SHP77 (cell line): ENCODE measurements around the gene CDR2L.
"Not testable (repeated sequence)": the region's sequence is repeated elsewhere in the genome, so short reads cannot be mapped to it uniquely, and the experiment has no call there.

ENCODE experiments used
- DNase-seq, 2 experiments: peaks; one replicate each; lab custom pipeline; 2025; lab: John Stamatoyannopoulos, UW

The CDR2L gene

DNA sequence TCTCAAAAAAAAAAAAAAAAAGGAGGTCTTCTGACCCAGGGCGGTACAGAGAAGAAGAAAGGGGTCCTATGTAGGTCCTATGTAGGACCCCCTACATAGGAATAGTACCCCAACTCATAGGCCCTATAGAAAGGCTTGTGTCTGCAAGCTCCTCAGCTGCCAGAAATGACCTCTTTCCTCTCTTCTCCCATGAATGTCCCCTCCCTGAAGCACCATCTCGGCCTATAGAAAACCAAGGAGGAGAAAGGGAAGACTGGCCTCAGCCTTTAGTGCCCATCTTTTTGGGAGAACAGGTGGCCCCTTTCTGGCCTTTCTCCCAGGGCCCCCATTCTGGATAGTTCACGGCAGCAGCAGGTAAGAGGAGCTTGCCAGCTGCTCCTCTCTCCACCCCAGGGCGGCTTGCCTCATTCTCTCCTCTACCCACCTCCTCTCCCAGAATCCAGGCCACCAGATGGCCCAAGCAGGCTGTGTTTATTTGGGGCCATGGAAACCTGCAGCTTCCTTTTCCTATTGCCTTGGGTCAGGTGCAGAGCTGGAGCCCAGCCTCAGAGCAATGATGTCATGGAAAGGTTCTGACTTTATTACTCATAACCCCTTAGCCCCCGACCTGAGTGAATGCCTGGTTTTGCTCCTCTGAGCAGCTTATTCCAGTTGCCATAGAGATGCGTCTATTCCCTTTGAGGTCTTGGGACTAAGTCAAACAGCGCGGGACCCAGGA, 23.4 kb downstream of the CDR2L start:
- DNase-seq, result peak; percentile 98 to 99

DNA sequence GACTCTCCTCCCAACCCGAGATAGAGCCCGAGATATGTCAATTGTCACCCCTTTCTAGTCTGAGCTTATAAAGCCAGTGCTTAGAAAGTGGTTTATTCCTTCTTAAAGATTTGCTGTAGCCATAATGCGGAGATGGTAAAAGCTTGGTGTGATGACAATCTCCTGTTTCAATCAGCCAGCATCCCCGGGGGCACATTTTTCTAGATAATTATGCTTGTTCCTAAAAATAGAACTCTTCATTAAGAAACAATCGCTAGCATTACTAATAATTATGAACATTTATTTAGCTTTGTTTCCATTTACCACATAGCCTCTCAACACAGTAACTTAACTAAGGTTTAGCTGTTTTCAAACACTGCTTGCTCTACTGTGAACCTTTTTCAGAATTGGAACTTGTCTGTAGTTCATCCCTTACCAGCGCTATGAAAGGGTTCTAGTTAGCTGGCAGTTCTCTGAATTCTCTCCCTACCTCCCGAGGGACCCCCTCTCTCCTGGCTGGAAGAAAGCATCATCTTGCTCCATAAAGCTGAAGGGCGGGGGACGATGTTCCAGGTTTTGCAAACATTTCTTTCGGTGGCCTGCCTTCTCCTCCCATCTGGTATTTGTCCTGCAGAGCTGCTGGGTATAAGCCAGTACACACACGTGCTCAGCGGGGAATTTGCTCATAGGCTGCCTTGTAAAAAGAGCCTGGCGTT, 24.1 kb downstream of the CDR2L start:
- peak; percentile 55 to 81 for DNase-seq

GRCh38 chr17:75012096-75012345, 24.6 kb downstream of the CDR2L start:
- DNase-seq, result no peak

DNA sequence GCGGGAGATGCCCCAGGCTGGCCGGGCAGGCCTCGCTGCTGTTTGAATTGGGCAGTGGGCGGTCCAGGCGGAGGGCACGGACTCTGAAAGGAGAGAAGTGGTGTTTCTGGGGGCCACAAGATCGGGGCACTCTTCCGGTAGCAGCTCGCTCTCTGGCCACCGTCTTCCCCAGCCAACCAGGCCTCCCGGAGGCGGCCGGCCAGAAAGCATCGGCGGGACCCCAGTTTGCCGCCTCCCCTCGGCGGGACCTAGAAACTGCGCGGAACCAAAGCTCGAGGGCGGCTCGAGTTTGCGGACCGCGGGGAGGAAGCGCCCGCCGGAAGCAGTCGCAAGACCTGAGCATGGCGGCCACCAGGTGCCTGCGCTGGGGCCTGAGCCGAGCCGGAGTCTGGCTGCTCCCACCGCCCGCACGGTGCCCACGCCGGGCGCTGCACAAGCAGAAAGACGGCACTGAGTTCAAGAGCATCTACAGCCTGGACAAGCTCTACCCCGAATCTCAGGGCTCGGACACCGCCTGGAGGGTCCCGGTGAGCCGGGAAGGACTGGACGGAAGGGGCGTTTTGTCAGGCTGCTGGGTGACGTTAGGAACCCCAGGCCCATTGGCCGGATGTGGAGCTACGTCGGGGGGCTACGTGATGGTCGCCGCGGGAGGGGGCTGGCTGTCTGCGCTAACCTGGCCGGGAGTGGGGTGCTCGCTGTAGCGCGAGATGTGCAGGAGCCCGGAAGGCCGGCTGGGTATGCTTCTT, 25.1 kb downstream of the CDR2L start, which contains the start of gene MRPL58:
Gene MRPL58, plus strand, starts transcription at position 325 of the 746 bp plus-strand sequence. Its CDS starts 17 bp downstream, at position 342.
- DNase-seq, result peak; percentile 95 to 97

DNA sequence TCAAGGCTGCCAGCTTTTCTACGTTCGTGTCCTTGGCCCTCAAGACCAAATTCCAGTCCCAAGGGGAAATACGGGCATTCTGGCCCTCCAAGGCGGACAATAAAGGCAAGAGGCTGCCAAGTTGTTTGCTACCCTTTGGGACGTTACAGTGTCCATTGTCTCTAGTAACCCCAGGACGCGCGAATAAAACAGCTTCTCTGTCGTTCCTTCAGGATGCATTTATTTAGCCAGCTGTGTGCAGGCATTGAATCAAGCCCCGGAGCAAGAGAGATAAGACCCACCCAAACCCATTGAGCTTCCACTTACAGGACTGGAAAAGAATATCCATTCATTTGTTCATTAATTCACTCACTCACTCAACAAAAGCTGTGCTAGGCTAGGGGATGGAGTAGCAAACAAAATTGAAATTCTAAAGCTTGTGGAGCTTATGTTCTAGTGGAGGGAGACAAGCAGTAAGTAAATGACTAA, 25.7 kb downstream of the CDR2L start:
- no peak for DNase-seq

DNA sequence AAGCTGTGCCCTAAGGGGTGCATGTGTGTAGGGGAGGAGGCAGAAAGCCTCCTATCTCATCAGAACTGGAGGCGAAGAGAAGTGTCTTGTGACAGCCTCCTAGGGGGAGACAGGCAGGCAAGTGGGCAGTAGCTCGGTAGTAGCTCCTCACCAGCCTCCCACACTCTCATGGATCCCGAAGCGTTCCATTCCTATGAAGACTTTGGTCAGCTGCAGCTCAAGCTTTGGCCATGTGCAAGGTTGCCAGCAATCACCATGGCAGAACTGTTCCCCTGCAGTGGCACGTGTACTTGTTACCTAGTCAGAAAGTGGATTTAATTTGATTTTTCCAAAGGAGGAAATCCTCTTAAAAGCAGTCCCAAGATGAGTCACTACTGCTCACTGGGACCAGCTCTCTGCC, 31.7 kb downstream of the CDR2L start:
- DNase-seq, result no peak

- DNase-seq, result no peak
Measured at GRCh38 chr17:75019710-75020109, 32.3 kb downstream of the CDR2L start.

GRCh38 chr17:75020331-75021110, 33.1 kb downstream of the CDR2L start:
- DNase-seq, result no peak

- DNase-seq, result no peak
Measured at GRCh38 chr17:75024686-75025397, 37.4 kb downstream of the CDR2L start.

DNA sequence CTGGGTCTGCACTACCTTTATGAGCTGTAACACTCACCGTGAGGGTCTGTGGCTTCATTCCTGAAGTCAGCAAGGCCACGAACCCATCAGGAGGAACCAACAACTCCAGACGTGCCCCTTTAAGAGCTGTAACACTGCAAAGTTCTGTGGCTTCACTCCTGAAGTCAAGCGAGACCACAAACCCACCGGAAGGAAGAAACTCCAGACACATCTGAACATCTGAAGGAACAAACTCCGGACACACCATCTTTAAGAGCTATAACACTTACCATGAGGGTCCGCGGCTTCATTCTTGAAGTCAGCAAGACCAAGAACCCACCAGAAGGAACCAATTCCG, 37.9 kb downstream of the CDR2L start:
- not testable (repeated sequence) for DNase-seq

DNA sequence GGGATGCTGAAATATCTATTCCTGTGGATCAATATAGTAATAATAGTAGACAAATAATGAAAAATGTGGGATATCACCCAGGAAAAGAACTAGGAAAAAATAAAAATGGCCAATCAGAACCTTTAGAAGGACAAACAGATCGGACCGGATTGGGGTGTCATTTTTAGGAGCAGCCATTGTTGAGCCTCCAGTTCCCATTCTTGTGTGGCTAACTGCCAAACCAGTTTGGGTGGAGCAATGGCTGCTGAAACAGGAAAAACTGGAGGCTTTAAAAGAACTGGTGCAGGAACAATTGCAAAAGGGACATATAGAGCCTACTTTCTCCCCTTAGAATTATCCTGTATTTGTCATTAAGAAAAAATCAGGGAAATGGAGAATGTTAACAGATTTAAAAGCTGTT, 39.2 kb downstream of the CDR2L start:
- not testable (repeated sequence) for DNase-seq

DNA sequence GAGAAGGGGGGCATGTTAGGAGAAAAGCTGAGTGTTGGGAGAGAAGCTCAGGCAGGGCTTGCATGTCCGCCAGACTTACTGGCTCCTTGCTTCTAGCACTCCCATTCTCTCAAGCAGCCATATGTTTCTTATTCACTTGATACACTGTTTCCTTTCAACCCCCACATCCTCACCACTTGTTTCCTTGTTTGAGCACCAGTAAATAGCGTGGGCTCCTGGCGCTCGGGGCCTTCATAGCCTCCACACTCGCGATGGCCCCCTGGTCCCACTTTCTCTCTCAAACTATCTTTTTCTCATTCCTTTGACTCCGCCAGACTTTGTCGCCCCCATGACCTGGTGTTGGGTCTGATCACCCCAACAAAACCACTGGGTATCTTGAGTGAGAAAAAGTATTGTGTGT, 42.7 kb downstream of the CDR2L start:
- no peak for DNase-seq

DNA sequence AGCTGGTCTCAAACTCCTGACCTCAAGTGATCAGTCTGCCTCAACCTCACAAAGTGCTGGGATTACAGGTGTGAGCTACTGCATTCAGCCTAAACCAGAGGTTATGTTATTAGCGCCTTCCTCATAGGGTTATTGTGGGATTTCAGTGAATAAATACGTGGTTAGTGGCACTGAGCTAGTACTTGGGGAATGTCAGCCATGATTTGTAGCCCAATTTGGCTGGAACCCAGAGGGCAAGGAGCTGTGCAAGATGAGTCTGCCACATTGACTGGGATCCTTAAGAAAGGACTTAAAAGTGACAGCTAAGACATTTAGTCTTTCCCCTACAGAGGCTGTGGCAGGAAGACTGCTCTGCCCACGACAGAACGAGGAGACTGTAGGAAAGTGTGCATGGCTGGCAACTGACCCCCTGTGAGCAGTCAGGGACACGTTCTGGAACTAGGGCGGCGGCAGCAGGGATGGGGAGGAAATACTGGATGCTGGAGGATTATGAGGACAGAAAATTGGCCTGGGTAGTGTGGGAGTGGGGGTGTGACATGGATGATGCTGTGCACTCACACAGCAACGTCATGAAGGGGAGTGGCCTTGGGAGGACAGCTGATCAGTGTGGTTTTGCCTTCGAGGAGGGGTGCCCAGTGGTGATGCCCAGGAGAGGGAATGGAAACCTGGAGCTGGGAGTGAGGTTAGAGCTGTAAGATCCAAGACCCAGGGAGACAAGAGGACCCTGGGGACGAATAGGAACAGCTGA, 44.7 kb downstream of the CDR2L start:
- peak; percentile 88 to 89 for DNase-seq

GRCh38 chr17:75032720-75033280, 45.4 kb downstream of the CDR2L start:
- DNase-seq, result peak in 1 of 2 experiments; percentile 27

GRCh38 chr17:75033346-75034235, 46.2 kb downstream of the CDR2L start:
- peak; percentile 91 to 97 for DNase-seq

DNA sequence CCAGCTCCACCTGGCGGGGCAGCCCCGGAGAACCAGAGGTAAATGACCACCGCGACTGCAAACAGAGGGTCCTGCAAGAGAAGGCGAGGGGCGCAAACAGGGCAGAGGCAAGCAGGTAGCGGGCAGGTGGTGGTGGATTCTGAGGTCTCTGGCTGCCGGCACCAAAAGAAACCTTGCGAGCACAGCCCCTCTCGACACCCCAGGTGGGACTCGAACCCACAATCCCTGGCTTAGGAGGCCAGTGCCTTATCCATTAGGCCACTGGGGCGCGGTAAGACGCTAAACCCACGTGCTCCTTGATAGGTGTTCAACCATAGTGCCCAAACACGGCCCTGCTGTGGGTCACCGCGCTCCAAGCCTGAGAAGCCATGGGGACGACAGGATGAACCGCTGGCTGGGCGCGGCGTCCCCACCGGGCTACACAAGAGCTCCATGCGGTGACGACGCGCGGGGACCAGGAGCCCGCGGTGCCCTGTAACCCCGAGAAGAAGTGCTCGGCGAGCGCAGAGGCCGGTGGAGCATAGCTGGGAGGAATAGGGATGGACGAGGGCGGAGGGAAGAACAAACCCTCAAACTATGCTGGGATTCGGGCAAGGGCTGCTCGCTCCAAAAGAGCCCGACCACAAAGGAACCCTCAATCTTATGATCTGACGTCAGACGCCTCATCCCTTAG, 46.9 kb downstream of the CDR2L start:
- DNase-seq, result peak; percentile 92 to 95

GRCh38 chr17:75036643-75037268, 49.3 kb downstream of the CDR2L start:
- DNase-seq, result peak; percentile 95

GRCh38 chr17:75039238-75039637, 51.8 kb downstream of the CDR2L start:
- DNase-seq, result no peak
